SK-N-MC (cell line): ENCODE data around the gene RIPK1.
"Not testable (repeated sequence)": the region's sequence is repeated elsewhere in the genome, so short reads cannot be mapped to it uniquely, and the experiment has no call there.

Source experiments
- DNase-seq: peaks from one replicate; pipeline ENCODE4 v3.0.0-alpha.2; 2011; ENCODE audit warnings: low read depth, low spot score
- H3K27ac ChIP-seq: fragments of 200-600 bp; sonication (generic); 2 replicates; pipeline ENCODE4 v1.5.1; 2016; ENCODE audit warnings: mixed run types
- H3K36me3 ChIP-seq: fragments of 200-600 bp; sonication (generic); 2 replicates; pipeline ENCODE4 v1.6.1; 2017; ENCODE audit warnings: antibody characterized with exemption, low read length, mixed read lengths; ENCODE audit not compliant: insufficient read depth
- H3K4me3 ChIP-seq: fragments of 200-600 bp; sonication (generic); 2 replicates; pipeline ENCODE4 v1.5.1; 2016
- H3K9ac ChIP-seq: fragments of 200-600 bp; sonication (generic); 2 replicates; pipeline ENCODE4 v1.8.0; 2017; ENCODE audit warnings: mixed run types, mixed read lengths; ENCODE audit not compliant: insufficient read length
- H3K9me3 ChIP-seq: fragments of 200-600 bp; sonication (generic); 2 replicates; pipeline ENCODE4 v1.6.1; 2017; ENCODE audit warnings: low read depth, mild to moderate bottlenecking, antibody characterized with exemption, low read length, moderate library complexity, mixed read lengths
- EZH2 ChIP-seq: fragments of 200-600 bp; sonication (generic); IDR thresholded peaks from one replicate; pipeline ENCODE4 v1.6.1; 2017; ENCODE audit warnings: antibody characterized with exemption
- FOXP2 ChIP-seq: optimal IDR thresholded peaks from 2 replicates; pipeline ENCODE3; 2011; ENCODE audit warnings: mild to moderate bottlenecking, moderate library complexity; ENCODE audit not compliant: insufficient read depth; ENCODE audit errors: extremely low read length, control extremely low read depth
- POLR2AphosphoS5 ChIP-seq: IDR thresholded peaks from 2 replicates; pipeline ENCODE4 v1.6.1; 2012; ENCODE audit warnings: mild to moderate bottlenecking, low read depth, low read length, borderline replicate concordance

The RIPK1 gene

DNA sequence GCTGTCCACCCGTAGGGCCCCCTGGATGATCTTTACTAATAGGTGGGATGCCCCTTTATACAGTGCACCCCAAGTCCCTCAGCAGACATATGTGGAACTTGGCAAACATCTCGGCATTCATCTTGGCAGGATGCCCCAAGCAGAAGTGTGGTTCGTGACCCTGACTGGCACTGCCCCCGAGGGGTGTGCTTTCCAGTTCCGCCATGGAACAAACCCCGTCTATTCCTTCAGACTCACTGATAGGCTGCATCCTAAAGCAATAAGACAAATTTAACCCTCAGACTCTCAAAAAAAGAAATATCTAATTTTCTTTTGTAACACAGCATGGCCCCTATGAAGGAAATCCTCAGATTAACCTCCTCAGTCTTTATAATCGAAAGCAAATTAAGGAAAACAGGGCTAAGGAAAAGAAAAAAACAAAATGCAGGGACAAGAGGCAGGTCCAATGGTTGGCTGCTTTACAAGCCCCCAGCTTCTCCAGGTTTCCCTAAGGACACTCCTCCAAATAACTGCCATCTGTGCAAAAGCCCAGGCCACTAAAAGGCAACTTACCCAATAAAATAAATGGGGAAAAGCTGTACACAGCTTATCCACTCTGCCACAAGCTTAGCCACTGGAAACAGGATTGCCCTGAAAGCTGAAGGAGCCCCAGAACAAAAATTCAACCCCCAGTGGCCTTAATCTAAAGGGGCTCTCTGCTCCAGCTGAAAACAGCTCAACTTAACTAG lies 30.5 kb upstream of the RIPK1 start:
- no peak for TF ChIP-seq FOXP2
- TF ChIP-seq POLR2AphosphoS5 = no peak
- no peak for TF ChIP-seq EZH2
- Histone ChIP-seq H3K36me3 (no peaks in the 10 kb centered on the region), H3K27ac (no peak overlapping the region), H3K4me3 (no peak overlapping the region), H3K9ac (no peak overlapping the region), H3K9me3 (no peaks in the 10 kb centered on the region)
- no peak for DNase-seq

DNA sequence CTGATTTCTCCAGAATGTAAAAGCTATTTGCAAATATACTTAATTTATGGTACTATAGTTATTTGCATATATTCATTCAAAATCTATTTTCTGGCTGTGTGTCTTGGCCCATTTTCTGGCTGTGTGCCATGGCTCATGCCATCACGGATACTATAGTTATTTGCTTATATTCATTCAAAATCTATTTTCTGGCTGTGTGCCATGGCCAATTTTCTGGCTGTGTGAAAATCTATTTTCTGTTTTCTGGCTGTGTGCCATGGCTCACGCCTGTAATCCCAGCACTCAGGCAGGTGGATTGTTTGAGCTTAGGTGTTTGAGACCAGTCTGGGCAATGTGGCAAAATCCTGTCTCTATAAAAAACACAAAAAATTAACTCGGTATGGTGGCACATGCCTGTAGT lies 28.9 kb upstream of the RIPK1 start:
- no peaks in the 10 kb centered on the region for H3K36me3 ChIP-seq
- no peak overlapping the region for H3K9ac ChIP-seq
- H3K9me3 ChIP-seq = no peaks in the 10 kb centered on the region
- no peak overlapping the region for H3K4me3 ChIP-seq
- TF ChIP-seq EZH2 (no peak), FOXP2 (no peak), POLR2AphosphoS5 (no peak)
- no peak overlapping the region for H3K27ac ChIP-seq
- DNase-seq = no peak

DNA sequence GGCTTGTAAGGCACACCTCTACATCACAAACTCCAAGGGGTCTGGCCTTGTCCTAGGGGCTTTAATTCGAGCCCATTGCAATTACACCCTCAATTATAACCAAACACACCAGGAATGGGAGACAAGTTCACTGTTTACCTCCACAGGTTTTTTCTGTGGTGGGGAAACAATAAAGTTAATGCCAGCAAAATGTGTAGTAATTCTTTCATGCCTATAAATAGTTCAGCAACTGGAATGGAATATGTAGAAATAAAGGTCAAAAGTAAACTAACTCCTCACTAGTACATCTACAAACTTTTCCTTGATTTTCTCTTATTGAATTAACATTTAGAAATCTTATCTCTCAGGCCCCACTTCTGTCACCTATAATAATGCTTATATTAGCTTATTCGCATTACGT lies 27.1 kb upstream of the RIPK1 start:
- H3K27ac ChIP-seq = no peak overlapping the region
- no peaks in the 10 kb centered on the region for H3K9me3 ChIP-seq
- H3K36me3 ChIP-seq = no peaks in the 10 kb centered on the region
- DNase-seq = no peak
- no peak for TF ChIP-seq POLR2AphosphoS5
- no peak for TF ChIP-seq FOXP2
- no peak for TF ChIP-seq EZH2
- H3K9ac ChIP-seq = no peak overlapping the region
- no peak overlapping the region for H3K4me3 ChIP-seq

DNA sequence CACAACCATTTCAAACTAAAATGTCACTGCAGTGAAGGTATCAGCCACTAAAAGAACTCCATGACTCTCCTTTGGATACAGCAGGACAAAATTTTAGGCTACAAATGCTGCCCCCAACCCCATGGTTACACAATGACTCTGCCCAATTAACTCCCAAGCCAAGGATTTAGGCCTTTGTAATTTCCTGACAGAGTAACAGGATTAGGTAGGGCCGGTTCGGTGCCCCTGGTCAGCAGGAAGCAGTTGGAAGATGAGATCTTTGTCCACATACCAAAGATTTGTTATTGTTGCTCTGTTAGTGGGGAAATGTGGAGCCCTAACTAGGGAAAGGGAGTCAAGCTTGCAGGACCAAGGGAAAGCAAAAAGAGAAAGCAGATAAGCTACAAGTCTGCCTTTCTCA lies 26.7 kb upstream of the RIPK1 start:
- Histone ChIP-seq H3K36me3 (no peaks in the 10 kb centered on the region), H3K9ac (no peak overlapping the region), H3K27ac (no peak overlapping the region), H3K9me3 (no peaks in the 10 kb centered on the region), H3K4me3 (no peak overlapping the region)
- no peak for DNase-seq
- TF ChIP-seq FOXP2 (no peak), POLR2AphosphoS5 (no peak), EZH2 (no peak)

DNA sequence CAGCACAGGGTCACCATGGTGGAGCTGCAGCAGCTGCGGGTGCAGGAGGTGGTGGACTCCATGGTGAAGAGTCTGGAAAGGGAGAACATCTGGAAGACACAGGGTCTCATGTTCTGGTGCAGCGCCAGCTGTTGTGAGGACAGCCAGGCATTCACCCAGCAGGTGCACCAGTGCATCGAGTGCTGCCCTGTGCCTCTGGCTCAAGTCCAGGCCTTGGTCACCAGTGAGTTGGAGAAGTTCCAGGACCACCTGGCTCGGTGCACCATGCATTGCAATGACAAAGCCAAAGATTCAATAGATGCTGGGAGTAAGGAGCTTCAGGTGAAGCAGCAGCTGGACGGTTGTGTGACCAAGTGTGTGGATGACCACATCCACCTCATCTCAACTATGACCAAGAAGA lies 22.9 kb upstream of the RIPK1 start:
- no peak overlapping the region for H3K9ac ChIP-seq
- no peaks in the 10 kb centered on the region for H3K36me3 ChIP-seq
- H3K4me3 ChIP-seq = no peak overlapping the region
- no peak for TF ChIP-seq POLR2AphosphoS5
- TF ChIP-seq EZH2 = no peak
- no peak for TF ChIP-seq FOXP2
- no peak overlapping the region for H3K27ac ChIP-seq
- no peak for DNase-seq
- H3K9me3 ChIP-seq = no peaks in the 10 kb centered on the region

DNA sequence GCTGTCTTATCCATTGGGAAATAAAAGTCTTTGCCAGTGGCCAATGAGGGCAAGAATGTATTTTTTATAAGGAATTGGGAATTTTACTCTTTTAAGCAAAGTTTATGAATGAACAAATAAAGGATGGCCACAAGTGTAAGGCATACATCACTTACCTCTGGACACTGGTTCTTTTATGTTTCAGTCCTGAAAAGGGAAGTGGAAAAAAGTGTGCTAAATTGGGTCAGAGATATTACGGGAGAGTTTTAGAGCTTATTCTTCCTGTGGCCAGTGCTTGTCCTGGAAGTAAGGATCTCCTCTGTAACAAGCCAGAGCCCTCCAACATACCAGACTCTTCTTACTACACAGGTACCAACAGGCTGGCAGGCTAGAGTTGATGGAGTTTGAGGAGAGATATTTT lies 22.5 kb upstream of the RIPK1 start:
- H3K4me3 ChIP-seq = no peak overlapping the region
- DNase-seq = no peak
- no peaks in the 10 kb centered on the region for H3K36me3 ChIP-seq
- TF ChIP-seq POLR2AphosphoS5 (no peak), FOXP2 (no peak), EZH2 (no peak)
- no peak overlapping the region for H3K9ac ChIP-seq
- H3K27ac ChIP-seq = no peak overlapping the region
- no peaks in the 10 kb centered on the region for H3K9me3 ChIP-seq

DNA sequence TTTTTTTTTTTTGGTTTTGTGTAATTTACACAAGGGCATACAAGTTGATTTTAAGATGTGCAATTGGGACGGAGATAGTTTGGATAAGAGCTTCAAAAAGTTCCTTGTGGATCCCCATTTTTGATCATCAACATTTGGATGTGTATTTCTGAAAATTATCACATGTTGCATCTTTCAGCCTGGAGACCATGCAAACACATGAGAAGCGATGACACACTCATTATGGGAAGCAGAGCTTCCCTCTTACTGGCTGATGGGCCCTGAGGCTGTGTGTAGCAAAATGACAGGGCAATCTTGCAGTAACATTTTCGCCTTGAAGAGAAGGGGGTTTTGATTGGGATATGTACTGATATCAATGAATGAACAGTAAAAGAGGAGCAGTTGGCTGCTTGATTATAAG lies 22.0 kb upstream of the RIPK1 start:
- H3K36me3 ChIP-seq = no peaks in the 10 kb centered on the region
- no peak overlapping the region for H3K4me3 ChIP-seq
- H3K9ac ChIP-seq = no peak overlapping the region
- no peak for DNase-seq
- TF ChIP-seq FOXP2 = no peak
- TF ChIP-seq EZH2 = no peak
- TF ChIP-seq POLR2AphosphoS5 = no peak
- no peaks in the 10 kb centered on the region for H3K9me3 ChIP-seq
- no peak overlapping the region for H3K27ac ChIP-seq

DNA sequence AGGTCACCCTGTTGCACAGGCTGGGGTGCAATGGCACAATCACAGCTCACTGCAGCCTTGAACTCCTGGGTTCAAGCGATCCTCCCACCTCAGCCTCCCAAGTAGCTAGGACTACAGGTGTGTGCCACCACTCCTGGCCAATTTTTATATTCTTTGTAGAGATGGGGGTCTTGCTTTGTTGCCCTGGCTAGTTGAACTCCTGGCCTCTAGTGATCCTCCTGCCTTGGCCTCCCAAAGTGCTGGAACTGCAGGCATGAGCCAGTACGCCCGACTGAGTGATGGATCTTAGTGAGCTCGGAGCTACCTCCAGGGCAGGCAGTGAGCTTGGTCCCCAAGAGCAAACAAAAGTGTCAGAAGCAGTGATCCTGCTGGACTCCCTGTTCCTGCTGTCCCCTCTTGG lies 20.3 kb upstream of the RIPK1 start:
- not testable (repeated sequence) for DNase-seq, H3K27ac ChIP-seq, H3K9ac ChIP-seq, H3K36me3 ChIP-seq, H3K9me3 ChIP-seq, H3K4me3 ChIP-seq
